ENCODE data around the gene TMEM98.

- TF ChIP-seq POLR2AphosphoS5 (IDR thresholded peaks at IDR 0.05) (no peak), CTCF (IDR thresholded peaks at IDR 0.05) (no peak)
Measured at GRCh38 chr17:32913593-32913992, 14.4 kb upstream of the TMEM98 start.

All from prostate gland (tissue), 2 donors.